CD4-positive, alpha-beta T cell treated with Interleukin-17A for 4 hours (primary cell): ENCODE results near the gene ANKRD35.
"Not testable (repeated sequence)": the region's sequence is repeated elsewhere in the genome, so short reads cannot be mapped to it uniquely, and the experiment has no call there.

Experiments
- DNase-seq: peaks from one replicate; pipeline ENCODE4 v3.0.0-alpha.2; 2020; ENCODE audit warnings: mixed read lengths

ANKRD35 gene

DNA sequence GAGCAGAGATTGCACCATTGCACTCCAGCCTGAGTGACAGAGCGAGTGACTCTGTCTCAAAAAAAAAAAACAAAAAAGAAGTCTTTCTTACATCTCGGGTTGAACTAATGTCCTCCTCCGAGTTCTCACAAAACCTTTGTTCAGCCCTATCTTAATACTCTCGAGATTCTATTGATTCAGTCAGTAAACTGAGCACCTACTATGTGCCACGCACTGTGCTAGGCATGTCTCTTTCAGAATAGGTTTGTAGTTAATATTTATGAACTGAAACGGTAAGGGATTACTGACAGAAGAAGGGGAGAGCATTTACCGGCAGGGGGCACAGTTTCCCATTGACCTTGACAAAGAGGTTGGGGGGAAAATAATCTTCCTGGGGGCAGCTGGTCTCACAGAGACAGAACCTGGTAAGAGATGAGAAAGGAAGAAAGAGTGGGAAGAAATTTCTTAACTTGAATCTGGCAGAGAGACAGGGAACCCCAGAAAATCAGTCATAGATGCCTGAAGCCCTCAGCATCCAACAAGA is 30.2 kb downstream of the ANKRD35 start:
- no peak for DNase-seq

DNA sequence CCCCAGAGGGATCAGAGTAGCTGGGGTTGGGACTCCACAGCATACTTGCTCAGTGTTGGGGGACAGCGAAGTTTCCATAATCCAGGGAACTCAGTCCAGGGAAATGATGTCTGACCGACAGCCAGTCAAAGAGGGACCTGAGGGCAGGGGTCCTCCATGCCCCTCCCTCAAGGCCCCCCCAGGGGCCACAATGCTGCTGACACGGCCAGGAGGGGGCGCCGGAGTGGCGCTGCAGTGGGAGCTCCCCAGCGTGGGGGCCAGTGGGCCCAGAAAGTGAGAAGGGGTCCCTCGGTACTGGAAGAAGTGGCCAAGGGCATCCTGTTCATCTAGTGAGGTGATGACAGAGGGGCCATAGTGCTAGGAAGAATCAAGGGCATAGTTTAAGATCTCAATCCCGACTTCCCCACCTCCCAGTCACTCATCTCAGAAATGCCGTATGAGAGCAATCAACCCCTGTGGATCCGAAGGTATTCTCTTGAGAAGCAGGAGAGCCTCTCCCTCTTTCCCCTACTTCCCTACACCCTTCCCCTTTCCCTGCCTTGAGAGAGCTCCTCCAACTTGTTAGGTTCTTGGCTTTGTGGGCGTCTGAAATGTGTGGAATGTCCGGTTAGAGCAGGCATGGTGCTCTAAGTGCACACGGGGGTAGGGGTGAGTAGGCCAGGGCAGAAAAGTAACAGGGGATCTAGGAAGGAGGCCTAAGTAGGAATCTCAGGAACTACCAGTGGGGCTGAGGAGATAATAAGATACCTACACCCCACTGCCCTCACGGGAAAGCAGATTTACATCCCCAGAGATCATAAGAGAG is 36.1 kb downstream of the ANKRD35 start:
- DNase-seq = no peak

DNA sequence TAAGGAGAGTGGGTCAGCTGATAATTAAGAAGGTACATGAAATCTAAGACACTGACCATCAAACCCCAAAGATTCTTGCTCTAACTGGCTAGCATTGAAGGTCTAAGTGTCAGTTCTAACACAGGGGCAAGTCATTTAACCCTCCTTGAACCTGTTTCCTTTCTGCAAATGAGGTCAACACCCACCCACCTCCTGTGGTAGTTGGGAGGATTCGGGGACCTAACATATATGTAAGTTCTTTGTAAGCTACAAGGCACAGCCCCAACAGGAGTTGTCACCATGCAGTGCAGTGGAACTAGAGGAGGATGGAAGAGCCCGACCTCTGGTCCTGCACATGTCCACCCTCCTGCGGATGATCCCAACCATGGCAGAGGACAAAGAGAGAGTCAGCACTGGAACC is 37.8 kb downstream of the ANKRD35 start:
- no peak for DNase-seq

DNA sequence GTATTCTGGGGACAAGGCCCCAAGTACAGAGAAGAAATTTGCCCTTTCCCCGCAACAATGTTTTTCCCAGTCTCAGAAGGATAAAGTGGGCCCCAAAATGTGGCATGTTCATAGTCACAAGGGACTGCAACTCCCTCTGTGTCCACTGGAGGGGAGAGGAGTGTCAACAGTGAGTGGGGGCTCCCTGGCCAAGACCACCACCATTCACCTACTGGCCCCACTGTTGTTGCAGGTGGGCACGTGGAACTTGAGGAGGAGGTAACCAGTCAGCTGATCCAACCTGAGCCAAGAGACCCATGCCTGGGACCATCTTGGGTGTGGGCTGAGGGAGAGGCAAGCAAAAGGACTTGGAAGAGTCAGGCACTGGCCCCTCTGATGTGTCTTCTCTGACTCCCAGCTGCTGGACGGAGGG is 39.5 kb downstream of the ANKRD35 start:
- DNase-seq = peak; percentile 37

DNA sequence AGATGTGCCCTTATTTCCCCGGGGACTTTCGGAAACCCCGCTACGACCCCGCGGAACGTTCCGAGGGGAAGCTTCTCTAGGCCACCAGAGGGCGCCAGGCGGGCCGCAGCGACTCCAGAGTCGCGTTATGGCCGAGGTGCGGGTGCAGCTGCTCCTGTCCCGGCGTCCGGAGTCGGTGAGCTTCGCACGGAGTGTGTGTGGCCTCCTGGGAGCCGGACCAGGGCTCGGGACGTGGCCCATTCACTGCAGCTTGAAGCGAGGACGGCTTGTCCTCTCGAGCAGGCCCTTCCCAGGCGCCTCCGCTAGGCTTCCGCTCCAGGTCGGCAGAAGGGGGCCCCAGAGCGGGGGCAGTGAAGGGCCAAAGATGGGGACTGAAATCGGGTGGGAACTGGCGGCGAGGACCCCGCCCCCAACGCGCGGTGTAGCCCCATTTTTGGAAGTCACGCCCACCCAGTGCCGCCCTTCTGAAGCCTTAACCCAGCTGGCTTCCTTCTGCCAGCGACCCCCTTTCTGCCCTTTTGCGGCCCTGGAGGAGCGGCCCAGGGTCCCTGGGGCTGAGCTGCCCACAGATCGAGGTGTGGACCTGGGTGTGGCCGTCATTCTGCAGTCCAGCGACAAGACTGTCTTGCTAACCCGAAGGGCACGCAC is 40.0 kb downstream of the ANKRD35 start, which contains the start of gene NUDT17:
NUDT17 (plus strand) TSS at position 117 of the 648 bp plus-strand sequence; CDS start at position 128, 11 bp downstream.
- peak; percentile 87 for DNase-seq

DNA sequence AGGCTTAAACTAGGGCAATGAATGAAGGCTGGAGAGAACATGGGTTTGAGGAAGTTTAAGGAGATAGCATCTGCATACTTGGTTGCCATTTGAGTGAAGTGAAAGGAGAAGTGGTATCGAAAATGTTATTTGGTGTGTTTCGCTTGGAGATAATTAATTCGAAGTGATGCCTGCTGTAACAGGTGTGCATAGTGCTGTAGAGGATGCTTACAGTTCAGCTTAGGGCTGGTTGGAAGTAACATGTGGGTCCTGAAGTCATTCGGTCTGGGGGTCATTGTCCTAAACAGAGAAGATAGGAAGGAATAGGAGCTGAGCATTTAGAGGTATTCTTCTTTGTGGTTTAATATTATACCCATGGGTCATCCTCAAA is 40.5 kb downstream of the ANKRD35 start:
- DNase-seq = no peak

DNA sequence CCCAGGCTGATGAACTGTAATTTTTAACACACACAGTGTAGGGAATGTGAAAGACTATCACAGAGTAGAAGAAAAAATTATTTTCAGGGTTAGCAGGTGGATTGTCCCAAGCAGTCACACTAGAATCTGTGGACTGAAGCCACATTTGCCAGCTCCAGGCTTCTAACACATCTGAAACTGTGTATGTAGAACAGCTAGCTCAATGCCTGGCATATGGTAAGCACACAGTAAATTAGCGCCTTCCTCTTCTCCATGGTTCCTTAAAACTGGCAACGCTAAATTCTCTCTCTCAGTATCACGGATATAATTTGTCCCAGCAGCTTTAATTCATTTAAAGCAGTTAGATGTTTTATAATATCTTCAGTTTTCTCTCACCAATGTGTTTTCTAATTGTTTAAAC is 42.6 kb downstream of the ANKRD35 start:
- DNase-seq = no peak

DNA sequence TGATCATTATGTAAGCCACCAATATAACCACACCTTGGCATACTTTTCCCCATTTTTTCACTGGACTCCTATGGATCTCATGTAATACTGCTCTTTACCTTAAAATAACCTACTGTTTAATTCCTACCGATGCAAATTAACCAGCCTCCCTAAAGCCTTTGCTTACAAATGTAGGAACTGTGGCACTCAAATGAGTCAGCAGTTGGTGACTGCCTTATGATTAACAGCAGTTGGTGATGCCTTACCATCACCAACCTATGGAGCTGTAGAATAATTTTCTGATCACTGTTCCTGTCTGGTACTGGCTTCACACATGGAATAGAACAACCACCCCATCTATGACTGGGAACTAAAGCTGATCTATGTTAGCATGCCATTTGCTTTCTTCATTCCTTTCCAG is 48.0 kb downstream of the ANKRD35 start:
- DNase-seq = no peak

DNA sequence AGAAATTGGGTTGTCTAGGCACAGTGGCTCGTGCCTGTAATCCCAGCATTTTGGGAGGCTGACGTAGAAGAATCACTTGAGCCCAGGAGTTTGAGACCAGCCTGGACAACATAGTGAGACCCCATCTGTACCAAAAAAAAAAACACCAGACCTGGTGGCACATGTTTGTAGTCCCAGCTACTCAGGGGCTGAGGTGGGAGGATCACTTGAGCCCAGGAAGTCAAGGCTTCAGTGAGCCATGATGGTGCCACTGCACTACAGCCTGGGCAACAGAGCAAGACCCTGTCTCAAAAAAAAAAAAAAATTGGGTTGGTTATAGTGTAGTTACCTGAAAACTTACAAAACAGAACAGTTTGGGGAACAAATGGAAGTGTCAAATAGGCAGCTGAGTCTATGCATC is 54.9 kb downstream of the ANKRD35 start:
- DNase-seq = not testable (repeated sequence)

DNA sequence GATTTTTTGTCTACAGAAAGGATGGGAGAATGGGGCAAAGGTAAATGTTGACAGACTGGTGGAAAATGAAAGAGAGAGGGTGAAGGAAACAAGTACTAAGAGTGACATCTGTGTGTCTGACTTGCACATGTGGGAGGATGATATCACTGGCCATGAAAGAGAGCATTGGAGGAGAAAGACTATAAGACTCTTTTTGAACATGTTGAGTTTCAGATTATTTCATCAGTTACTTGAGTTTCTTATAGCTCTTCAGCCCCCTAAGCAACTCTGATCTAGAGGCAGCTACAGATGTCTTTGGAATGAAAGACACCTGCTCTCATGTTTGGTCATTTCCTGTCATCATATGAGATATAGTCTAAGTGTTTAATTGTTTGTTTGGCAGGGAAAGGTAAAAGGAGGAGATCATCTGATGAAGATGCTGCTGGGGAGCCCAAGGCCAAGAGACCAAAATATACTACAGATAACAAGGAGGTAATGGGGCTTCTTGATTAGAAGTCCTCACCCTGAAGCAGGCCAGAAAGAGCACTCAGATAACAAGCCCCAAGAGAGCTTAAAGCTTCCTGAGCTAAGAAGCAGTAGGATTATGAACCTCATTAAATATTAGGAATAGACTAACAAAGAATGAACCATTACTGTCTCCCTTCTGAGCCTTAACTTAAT is 57.2 kb downstream of the ANKRD35 start:
- DNase-seq = no peak

DNA sequence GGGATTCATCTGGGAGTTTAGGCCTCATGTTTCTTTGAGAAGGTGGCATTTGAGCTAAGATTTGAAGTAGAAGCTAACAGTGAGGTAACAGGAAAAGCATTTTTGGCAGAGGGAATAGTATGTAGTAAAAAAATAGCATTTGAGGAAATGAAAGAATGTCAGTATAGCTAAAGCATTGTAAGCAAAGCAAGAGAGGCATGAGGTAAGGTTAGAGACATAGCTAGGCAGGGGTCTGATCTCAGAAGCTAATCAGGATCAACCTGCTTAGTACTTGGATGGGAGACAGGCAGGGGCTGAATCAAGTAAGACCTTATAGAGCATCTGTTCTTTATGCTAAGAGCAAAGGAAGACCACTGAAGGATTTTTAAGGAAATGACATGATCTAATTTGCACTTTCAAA is 57.7 kb downstream of the ANKRD35 start:
- no peak for DNase-seq

DNA sequence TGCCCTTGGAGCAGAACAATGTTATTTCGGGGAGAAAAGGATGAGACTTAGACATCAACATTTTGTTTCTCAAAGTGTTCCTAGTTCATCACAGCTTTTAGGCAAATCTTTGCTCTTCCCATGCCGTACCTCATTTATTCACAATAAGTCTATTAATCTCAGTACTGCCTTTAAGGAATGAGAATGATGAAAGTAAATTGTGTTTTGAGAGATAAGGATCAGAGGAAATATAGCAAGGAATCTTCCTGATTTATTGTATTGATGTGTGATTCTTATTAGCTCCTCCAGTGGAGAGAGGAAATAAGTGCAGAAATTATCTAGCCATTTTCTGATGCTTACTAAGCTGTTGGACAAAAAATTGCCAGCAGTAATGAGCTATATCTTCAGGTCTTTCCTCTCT is 59.6 kb downstream of the ANKRD35 start:
- no peak for DNase-seq

DNA sequence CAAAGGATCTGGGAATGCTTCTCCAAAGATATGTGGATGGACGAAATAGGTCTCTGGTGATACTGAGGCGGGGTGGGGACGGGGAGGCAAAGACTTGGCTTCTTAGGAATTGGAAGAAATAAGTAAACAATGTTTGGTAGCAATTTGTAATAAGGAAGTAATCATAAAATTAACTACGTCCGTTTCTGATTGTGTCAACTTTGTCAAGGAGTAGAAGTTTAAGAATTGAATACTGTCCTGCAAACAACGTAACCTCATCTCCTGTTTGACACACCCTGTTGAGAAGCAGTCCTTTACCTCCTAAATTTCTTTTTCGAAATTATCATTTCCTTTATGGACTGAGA is 61.2 kb downstream of the ANKRD35 start:
- no peak for DNase-seq

DNA sequence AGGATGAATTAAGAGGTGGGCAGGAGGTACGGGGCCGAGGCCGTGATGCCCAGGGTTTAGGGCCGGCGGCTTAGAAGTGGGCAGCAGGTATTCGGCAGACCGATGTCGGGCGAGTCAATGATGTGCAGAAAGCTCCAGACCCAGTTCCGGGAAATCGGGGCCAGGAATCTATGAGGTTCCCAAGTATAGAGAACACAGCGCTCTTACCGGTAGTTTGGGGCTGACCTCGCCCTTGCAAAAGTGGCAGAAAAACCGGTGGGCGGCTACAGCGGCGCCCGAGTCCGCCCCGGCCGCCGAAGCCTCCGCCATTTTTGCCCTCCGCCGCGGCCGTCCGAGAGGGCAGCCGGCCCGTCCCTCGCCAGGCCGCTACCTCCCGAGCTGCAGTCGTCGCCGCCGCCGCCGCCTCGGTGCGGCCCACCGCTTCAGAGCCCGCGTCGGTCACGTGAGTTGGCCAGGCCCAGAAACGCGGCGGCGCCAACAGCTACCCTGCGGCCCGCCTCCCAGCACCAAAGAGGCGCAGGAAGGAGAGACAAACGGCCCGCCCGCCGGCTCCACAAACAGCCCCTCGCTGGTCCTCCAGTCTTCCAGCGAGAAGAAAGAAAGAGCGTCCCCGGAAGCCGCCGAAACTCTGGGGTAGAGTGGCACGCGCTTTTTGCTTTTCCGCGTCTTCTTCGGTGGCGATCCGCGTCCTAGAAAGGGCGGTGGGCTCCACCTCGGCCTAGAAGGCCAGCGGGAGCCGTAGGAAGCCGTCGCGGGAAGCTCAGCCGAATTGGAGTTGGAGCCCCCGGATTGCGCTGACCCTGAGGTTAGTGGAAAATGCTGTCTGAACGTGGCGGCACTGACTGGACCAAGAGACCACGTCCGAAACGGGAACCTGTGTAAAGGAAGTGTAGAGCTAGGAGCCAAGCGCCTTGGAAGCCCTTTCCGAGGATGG is 61.8 kb downstream of the ANKRD35 start, which contains the start of the genes POLR3C and RNF115:
POLR3C (plus strand) TSS at position 636 of the 934 bp plus-strand sequence. CDS start 1,577 bp downstream, outside the sequence.
RNF115 (minus strand) TSS at position 531 of the 934 bp plus-strand sequence; CDS start at position 309, 222 bp downstream.
- peak; percentile 91 for DNase-seq

DNA sequence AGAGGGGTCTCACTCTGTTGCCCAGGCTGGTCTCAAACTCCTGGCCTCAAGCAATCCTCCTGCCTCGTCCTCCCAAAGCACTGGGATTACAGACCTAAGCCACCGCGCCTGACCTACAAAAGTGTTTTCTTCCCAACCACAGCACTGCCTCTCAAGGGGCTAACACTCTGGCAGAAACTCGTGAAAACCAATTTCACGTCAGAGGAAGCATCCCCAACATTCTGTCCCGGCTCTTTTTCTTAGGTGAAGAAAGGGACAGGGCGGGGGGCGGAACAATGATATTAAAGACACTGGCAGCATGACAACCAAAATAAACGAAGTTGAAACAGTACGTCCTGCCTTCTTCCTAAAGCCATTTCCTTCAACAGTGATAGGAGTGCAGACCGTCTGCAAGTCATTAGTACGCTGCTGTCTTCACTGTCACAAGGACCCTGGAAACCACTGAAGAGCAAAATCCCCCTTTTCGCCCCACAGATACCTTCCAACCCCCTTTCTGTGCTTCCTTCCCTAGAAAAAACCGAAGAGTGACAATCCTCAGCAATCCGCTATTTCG is 62.8 kb downstream of the ANKRD35 start:
- not testable (repeated sequence) for DNase-seq

DNA sequence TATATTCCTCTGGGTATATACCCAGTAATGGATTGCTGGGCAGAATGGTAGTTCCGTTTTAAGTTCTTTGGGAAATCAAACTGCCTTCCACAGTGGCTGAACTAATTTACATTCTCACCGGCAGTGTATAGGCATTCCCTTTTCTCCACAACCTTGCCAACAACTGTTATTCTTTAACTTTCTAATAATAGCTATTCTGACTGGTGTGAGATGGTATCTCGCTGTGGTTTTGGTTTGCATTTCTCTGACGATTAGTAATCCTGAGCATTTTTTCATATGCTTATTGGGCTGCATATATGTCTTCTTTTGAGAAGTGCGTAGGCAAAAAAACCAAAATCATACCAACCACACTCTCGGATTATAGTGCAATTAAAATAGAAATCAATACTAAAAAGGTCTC is 67.6 kb downstream of the ANKRD35 start:
- DNase-seq = not testable (repeated sequence)
